H9 (cell line): Measurements from ENCODE around the gene MAP3K12. TPM values are rescaled to one million over a fixed set of nuclear protein-coding genes. Genes with fewer than 3 reads are reported as not detected.

Experiments used
- DNase-seq: peaks from one replicate; pipeline ENCODE4 v3.0.0-alpha.2; 2017
- H2AFZ ChIP-seq: one replicate; pipeline ENCODE4 v1.6.1; 2013; ENCODE audit warnings: mild to moderate bottlenecking, low read length, control low read depth, moderate library complexity
- H2AK5ac ChIP-seq: 2 replicates; pipeline ENCODE4 v1.6.1; 2013; ENCODE audit warnings: low read length, control low read depth, mixed read lengths; ENCODE audit not compliant: insufficient read length
- H2BK120ac ChIP-seq: one replicate; pipeline ENCODE4 v1.6.1; 2013; ENCODE audit warnings: low read depth, mild to moderate bottlenecking, low read length, control low read depth, inconsistent platforms; ENCODE audit not compliant: poor library complexity, severe bottlenecking
- H2BK12ac ChIP-seq: 2 replicates; pipeline ENCODE4 v1.6.1; 2013; ENCODE audit warnings: low read length, control low read depth, mixed read lengths, low read depth; ENCODE audit not compliant: insufficient read length
- H2BK15ac ChIP-seq: 2 replicates; pipeline ENCODE4 v1.6.1; 2013; ENCODE audit warnings: low read depth, low read length, control low read depth
- H2BK20ac ChIP-seq: one replicate; pipeline ENCODE4 v1.6.1; 2013; ENCODE audit warnings: low read depth, mild to moderate bottlenecking, low read length, control low read depth, inconsistent platforms; ENCODE audit not compliant: poor library complexity, severe bottlenecking
- H2BK5ac ChIP-seq: 2 replicates; pipeline ENCODE4 v1.6.1; 2013; ENCODE audit warnings: low read length, control low read depth, mixed read lengths; ENCODE audit not compliant: insufficient read length
- H3K14ac ChIP-seq: 2 replicates; pipeline ENCODE4 v1.6.1; 2013; ENCODE audit warnings: low read length, control low read depth; ENCODE audit not compliant: insufficient read depth
- H3K18ac ChIP-seq: 2 replicates; pipeline ENCODE4 v1.6.1; 2013; ENCODE audit warnings: low read depth, mild to moderate bottlenecking, mixed read lengths, low read length, control low read depth; ENCODE audit not compliant: insufficient read length
- H3K23ac ChIP-seq: 2 replicates; pipeline ENCODE4 v1.6.1; 2013; ENCODE audit warnings: low read length, control low read depth, mixed read lengths, low read depth; ENCODE audit not compliant: insufficient read length
- H3K23me2 ChIP-seq: 2 replicates; pipeline ENCODE4 v1.6.1; 2013; ENCODE audit warnings: low read depth, mild to moderate bottlenecking, mixed read lengths, low read length, control low read depth; ENCODE audit not compliant: insufficient read length, poor library complexity, severe bottlenecking
- H3K27ac ChIP-seq: 2 replicates; pipeline ENCODE4 v1.5.1; 2013; ENCODE audit warnings: low read length, control low read depth, mixed read lengths, low read depth; ENCODE audit not compliant: insufficient read length
- H3K27me3 ChIP-seq: 2 replicates; pipeline ENCODE4 v1.6.1; 2013; ENCODE audit warnings: low read length, control low read depth, inconsistent platforms; ENCODE audit not compliant: insufficient read depth
- H3K4ac ChIP-seq: 2 replicates; pipeline ENCODE4 v1.6.1; 2013; ENCODE audit warnings: low read depth, mild to moderate bottlenecking, control low read depth, inconsistent platforms, low read length, moderate library complexity
- H3K4me1 ChIP-seq: 2 replicates; pipeline ENCODE4 v1.6.1; 2013; ENCODE audit warnings: low read length, control low read depth, inconsistent platforms; ENCODE audit not compliant: insufficient read depth
- H3K4me2 ChIP-seq: 2 replicates; pipeline ENCODE4 v1.6.1; 2013; ENCODE audit warnings: low read length, control low read depth, mixed read lengths; ENCODE audit not compliant: insufficient read length, insufficient read depth
- H3K56ac ChIP-seq: 2 replicates; pipeline ENCODE4 v1.6.1; 2013; ENCODE audit warnings: low read depth, mild to moderate bottlenecking, mixed read lengths, low read length, control low read depth; ENCODE audit not compliant: insufficient read length
- H3K79me1 ChIP-seq: 2 replicates; pipeline ENCODE4 v1.6.1; 2013; ENCODE audit warnings: low read depth, mild to moderate bottlenecking, moderate library complexity, low read length, control low read depth, inconsistent platforms; ENCODE audit not compliant: insufficient read depth, poor library complexity, severe bottlenecking
- H3K79me2 ChIP-seq: 2 replicates; pipeline ENCODE4 v1.6.1; 2013; ENCODE audit warnings: low read length, control low read depth, inconsistent platforms; ENCODE audit not compliant: insufficient read depth
- H3K9ac ChIP-seq: 2 replicates; pipeline ENCODE4 v1.6.1; 2013; ENCODE audit warnings: low read length, control low read depth, mixed read lengths; ENCODE audit not compliant: insufficient read length; ENCODE audit errors: extremely low read depth
- H3K9me3 ChIP-seq: one replicate; pipeline ENCODE4 v1.6.1; 2013; ENCODE audit warnings: low read depth, low read length, inconsistent platforms; ENCODE audit not compliant: control insufficient read depth
- H3T11ph ChIP-seq: one replicate; pipeline ENCODE4 v1.6.1; 2013; ENCODE audit warnings: mild to moderate bottlenecking, low read length, control low read depth, inconsistent platforms
- H4K20me1 ChIP-seq: one replicate; pipeline ENCODE4 v1.6.1; 2013; ENCODE audit not compliant: control insufficient read depth, insufficient read length, insufficient read depth
- H4K5ac ChIP-seq: 2 replicates; pipeline ENCODE4 v1.6.1; 2013; ENCODE audit warnings: low read depth, mild to moderate bottlenecking, mixed read lengths, low read length, control low read depth; ENCODE audit not compliant: insufficient read length
- H4K8ac ChIP-seq: replicated peaks from 2 replicates; pipeline ENCODE4 v1.6.1; 2013; ENCODE audit warnings: low read length, control low read depth, mixed read lengths, low read depth; ENCODE audit not compliant: insufficient read length
- H4K91ac ChIP-seq: 2 replicates; pipeline ENCODE4 v1.6.1; 2013; ENCODE audit warnings: low read depth, mild to moderate bottlenecking, moderate library complexity, mixed read lengths, low read length, control low read depth; ENCODE audit not compliant: insufficient read length
- H3K27ac Mint-ChIP-seq, 3 experiments: 2 replicates in 2 of 3; 3 replicates in 1 of 3; pipeline ENCODE4 v1.8.0; 2020 to 2021; ENCODE audit warnings: mixed read lengths in 3 of 3, mild to moderate bottlenecking in 1 of 3, moderate library complexity in 1 of 3
- H3K27me3 Mint-ChIP-seq: 2 replicates; pipeline ENCODE4 v1.8.0; 2021; ENCODE audit warnings: low read depth, mild to moderate bottlenecking, moderate library complexity, mixed read lengths
- H3K36me3 Mint-ChIP-seq, 3 experiments: 2 replicates in 2 of 3; 3 replicates in 1 of 3; pipeline ENCODE4 v1.8.0; 2020 to 2021; ENCODE audit warnings: low read depth in 3 of 3, mixed read lengths in 3 of 3; ENCODE audit not compliant: insufficient read depth in 1 of 3
- H3K4me1 Mint-ChIP-seq, 2 experiments: 2 replicates each; pipeline ENCODE4 v1.8.0; 2020; ENCODE audit warnings: mixed read lengths in 2 of 2
- H3K4me3 Mint-ChIP-seq, 2 experiments: 2 replicates in 1 of 2; 3 replicates in 1 of 2; pipeline ENCODE4 v1.8.0; 2020 to 2021; ENCODE audit warnings: mild to moderate bottlenecking in 2 of 2, mixed read lengths in 2 of 2, moderate library complexity in 1 of 2
- H3K9me3 Mint-ChIP-seq, 2 experiments: 2 replicates in 1 of 2; 3 replicates in 1 of 2; pipeline ENCODE4 v1.8.0; 2020; ENCODE audit warnings: mild to moderate bottlenecking in 2 of 2, mixed read lengths in 2 of 2, moderate library complexity in 1 of 2
- CTCF ChIP-seq: fragments of 200-600 bp; sonication (generic); conservative IDR thresholded peaks from 3 replicates; pipeline ENCODE4 v1.8.0; 2021; ENCODE audit warnings: antibody characterized with exemption, mild to moderate bottlenecking
- WGBS: extraction: QIAGEN DNeasy Blood & Tissue Kit; methylation state at CpG from one replicate; pipeline ENCODE4 v1.1.7; 2013; ENCODE audit warnings: missing lambda C conversion rate, low lambda C conversion rate, mixed read lengths; ENCODE audit not compliant: insufficient read length; ENCODE audit errors: extremely low coverage; 5-methylcytosine and 5-hydroxymethylcytosine counted together
- total RNA-seq: library from RNA; stranded (reverse); gene quantifications from 2 replicates; pipeline ENCODE4 v1.2.1, GENCODE V29; 2021

The MAP3K12 gene
- total RNA-seq, 1 experiment from 2014 or later, result 22.3 TPM

- H3K9ac ChIP-seq, result peak within 1 kb of the TSS; percentile 78
- no peaks in the 10 kb centered on the region for H3K9me3 ChIP-seq
- peaks cover 20% of the 10 kb centered on the region for H3K23me2 ChIP-seq
- no peak within 1 kb of the TSS for H3T11ph ChIP-seq
- H4K20me1 ChIP-seq, result no peaks in the 10 kb centered on the region
- Mint-ChIP-seq H3K4me1 (peaks cover 38 to 43% of the 10 kb centered on the region in 2 experiments), H3K27ac (peak within 1 kb of the TSS; percentile 94 to 98 (median 97)), H3K27me3 (no peaks in the 10 kb centered on the region), H3K36me3 (peaks cover 18 to 38% (median 19%) of the 10 kb centered on the region in 3 experiments), H3K9me3 (no peaks in the 10 kb centered on the region), H3K4me3 (peak within 1 kb of the TSS; percentile 86 to 90)
- H3K14ac ChIP-seq, result peak within 1 kb of the TSS; percentile 93
- H3K56ac ChIP-seq, result peak within 1 kb of the TSS; percentile 17
- no peak within 1 kb of the TSS for H2BK5ac ChIP-seq
- H2BK120ac ChIP-seq, result no peak within 1 kb of the TSS
- H3K4ac ChIP-seq, result no peak within 1 kb of the TSS
- H2AFZ ChIP-seq, result no peak within 1 kb of the TSS
- no peak within 1 kb of the TSS for H2BK20ac ChIP-seq
- no peak within 1 kb of the TSS for H2AK5ac ChIP-seq
- peaks cover 7% of the 10 kb centered on the region for H3K79me1 ChIP-seq
- no CpG with 5 or more reads among the region's 74 CpGs for WGBS
- H4K91ac ChIP-seq, result no peak within 1 kb of the TSS
- no peaks in the 10 kb centered on the region; the same call in 1 of the 2 replicates for H3K79me2 ChIP-seq
- H2BK12ac ChIP-seq, result no peak within 1 kb of the TSS
- peak; percentile 100 for DNase-seq
- no peak within 1 kb of the TSS for H4K5ac ChIP-seq
- H3K27ac ChIP-seq, result peak within 1 kb of the TSS; percentile 49
- no peaks in the 10 kb centered on the region for H3K27me3 ChIP-seq
- peak within 1 kb of the TSS; percentile 83 for H3K4me2 ChIP-seq
- no peak within 1 kb of the TSS for H4K8ac ChIP-seq
- H3K4me1 ChIP-seq, result peaks cover 6% of the 10 kb centered on the region; the same call in 1 of the 2 replicates
- H2BK15ac ChIP-seq, result no peak within 1 kb of the TSS
- peak within 1 kb of the TSS; percentile 97 for H3K18ac ChIP-seq
- no peak for TF ChIP-seq CTCF
- H3K23ac ChIP-seq, result no peak within 1 kb of the TSS
Observed at GRCh38 chr12:53500776-53501614, 1.7 kb upstream of the MAP3K12 start, which contains the start of gene TARBP2. Gene TARBP2, plus strand, starts transcription at chr12:53501283. Its CDS starts 126 bp downstream, at chr12:53501409.
